ENCODE data around the gene CSNK1D. TPM values are rescaled to one million over a fixed set of nuclear protein-coding genes. Genes with fewer than 3 reads are reported as not detected.

Gene CSNK1D
- total RNA-seq, 2 experiments from 2014 or later = 277 to 286 TPM

DNA sequence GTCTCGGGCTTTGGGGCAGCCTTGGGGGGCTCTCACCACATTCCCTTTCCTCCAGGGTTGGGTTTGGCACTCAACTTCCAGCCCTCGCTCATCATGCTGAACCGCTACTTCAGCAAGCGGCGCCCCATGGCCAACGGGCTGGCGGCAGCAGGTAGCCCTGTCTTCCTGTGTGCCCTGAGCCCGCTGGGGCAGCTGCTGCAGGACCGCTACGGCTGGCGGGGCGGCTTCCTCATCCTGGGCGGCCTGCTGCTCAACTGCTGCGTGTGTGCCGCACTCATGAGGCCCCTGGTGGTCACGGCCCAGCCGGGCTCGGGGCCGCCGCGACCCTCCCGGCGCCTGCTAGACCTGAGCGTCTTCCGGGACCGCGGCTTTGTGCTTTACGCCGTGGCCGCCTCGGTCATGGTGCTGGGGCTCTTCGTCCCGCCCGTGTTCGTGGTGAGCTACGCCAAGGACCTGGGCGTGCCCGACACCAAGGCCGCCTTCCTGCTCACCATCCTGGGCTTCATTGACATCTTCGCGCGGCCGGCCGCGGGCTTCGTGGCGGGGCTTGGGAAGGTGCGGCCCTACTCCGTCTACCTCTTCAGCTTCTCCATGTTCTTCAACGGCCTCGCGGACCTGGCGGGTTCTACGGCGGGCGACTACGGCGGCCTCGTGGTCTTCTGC, 36.3 kb downstream of the CSNK1D start:
- Histone ChIP-seq H3K4me3 (ENCODE audit: low read length) (no peak overlapping the region), H3K27ac (ENCODE audit: low read depth in 1 of 2, low read length in 2 of 2) (no peak overlapping the region), H3K4me1 (ENCODE audit: insufficient read depth, low read length) (peaks cover 72% of the 10 kb centered on the region), H3K9me3 (ENCODE audit: control insufficient read depth in 1 of 2, insufficient read depth in 1 of 2, low read length in 2 of 2) (peaks cover 0 to 4% of the 10 kb centered on the region in 2 experiments), H3K27me3 (ENCODE audit: control insufficient read depth in 1 of 2, insufficient read depth in 2 of 2, low read length in 2 of 2) (no peaks in the 10 kb centered on the region), H3K36me3 (ENCODE audit: insufficient read depth, low read length) (peaks cover 12% of the 10 kb centered on the region)
- ChIA-PET POLR2A (interaction anchor here (1.0 to 2.4 kb wide), 4 partner anchors 37 to 96 kb away, joined by 3 to 10 read pairs (median 4); partner anchors contain the start of gene SECTM1), CTCF (interaction anchor here (1.1 to 2.3 kb wide), 3 partner anchors 31 to 63 kb away, joined by 3 to 11 read pairs (median 7); no protein-coding TSS in a partner anchor)
- H3K4me3 Mint-ChIP-seq = no peak overlapping the region
- TF ChIP-seq, protein P1, sequence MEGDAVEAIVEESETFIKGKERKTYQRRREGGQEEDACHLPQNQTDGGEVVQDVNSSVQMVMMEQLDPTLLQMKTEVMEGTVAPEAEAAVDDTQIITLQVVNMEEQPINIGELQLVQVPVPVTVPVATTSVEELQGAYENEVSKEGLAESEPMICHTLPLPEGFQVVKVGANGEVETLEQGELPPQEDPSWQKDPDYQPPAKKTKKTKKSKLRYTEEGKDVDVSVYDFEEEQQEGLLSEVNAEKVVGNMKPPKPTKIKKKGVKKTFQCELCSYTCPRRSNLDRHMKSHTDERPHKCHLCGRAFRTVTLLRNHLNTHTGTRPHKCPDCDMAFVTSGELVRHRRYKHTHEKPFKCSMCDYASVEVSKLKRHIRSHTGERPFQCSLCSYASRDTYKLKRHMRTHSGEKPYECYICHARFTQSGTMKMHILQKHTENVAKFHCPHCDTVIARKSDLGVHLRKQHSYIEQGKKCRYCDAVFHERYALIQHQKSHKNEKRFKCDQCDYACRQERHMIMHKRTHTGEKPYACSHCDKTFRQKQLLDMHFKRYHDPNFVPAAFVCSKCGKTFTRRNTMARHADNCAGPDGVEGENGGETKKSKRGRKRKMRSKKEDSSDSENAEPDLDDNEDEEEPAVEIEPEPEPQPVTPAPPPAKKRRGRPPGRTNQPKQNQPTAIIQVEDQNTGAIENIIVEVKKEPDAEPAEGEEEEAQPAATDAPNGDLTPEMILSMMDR (IDR thresholded peaks at IDR 0.05) = no peak
- H3K36me3 Mint-ChIP-seq (ENCODE audit: low read depth) = peaks cover 23% of the 10 kb centered on the region
- peak overlapping the region; percentile 30 for H3K27ac Mint-ChIP-seq
- ATAC-seq (ENCODE audit: poor library complexity) = no peak
- peaks cover 47% of the 10 kb centered on the region for H3K4me1 Mint-ChIP-seq (ENCODE audit: low read depth)
- H3K9me3 Mint-ChIP-seq = no peaks in the 10 kb centered on the region
- intact Hi-C loops (cut with DNase I, micrococcal nuclease) = loop anchor here (2.0 to 10.0 kb wide), 7 partner anchors 35 to 202 kb away; partner anchors contain the start of genes CSNK1D (in 1 of the 2), DCXR (in 1 of the 2) and RAC3 (in 1 of the 2)
- DNase-seq = peak in 4 of 14 experiments; percentile 21 to 61 (median 46)
- no peaks in the 10 kb centered on the region for H3K27me3 Mint-ChIP-seq

DNA sequence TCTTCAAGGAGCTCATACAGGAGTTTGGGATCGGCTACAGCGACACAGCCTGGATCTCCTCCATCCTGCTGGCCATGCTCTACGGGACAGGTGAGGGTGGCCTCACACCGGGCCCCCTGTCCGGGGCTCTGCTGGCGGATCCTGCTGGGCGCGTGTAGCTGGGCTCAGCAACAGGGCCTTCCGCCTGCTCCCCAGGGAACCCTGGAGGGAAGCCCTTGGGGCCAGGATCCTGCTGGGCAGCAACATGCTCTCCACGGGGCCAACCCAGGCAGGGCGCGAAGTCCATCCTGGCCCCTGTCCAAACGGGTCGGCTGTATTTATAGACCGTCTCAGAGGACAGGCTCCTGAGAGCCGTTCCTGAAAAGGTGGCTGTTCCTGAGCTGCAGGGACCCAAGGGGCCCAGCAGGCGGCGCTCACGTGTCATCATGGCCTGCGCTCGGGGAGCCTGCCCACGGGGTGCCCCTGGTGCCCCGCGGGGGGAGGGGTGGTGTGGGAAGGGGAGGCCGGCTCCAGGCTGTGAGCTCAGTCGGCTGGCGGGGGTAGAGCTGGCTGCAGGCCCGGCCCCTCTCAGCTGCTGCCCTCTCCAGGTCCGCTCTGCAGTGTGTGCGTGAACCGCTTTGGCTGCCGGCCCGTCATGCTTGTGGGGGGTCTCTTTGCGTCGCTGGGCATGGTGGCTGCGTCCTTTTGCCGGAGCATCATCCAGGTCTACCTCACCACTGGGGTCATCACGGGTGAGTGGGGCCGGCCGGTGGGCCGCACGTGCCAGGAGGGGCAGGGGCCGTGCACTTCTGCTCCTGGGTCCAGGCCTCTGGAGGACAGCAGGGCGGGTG, 37.1 kb downstream of the CSNK1D start:
- no peaks in the 10 kb centered on the region for H3K27me3 ChIP-seq (ENCODE audit: control insufficient read depth in 1 of 2, insufficient read depth in 2 of 2, low read length in 2 of 2)
- no peak overlapping the region for H3K4me3 ChIP-seq (ENCODE audit: low read length)
- peaks cover 9% of the 10 kb centered on the region for H3K36me3 ChIP-seq (ENCODE audit: insufficient read depth, low read length)
- ChIA-PET CTCF (interaction anchor here (0.6 to 2.3 kb wide), 15 partner anchors 21 to 206 kb away, joined by 3 to 14 read pairs (median 3); partner anchors contain the start of gene CD7), POLR2A (interaction anchor here (0.6 to 2.4 kb wide), 9 partner anchors 30 to 219 kb away, joined by 3 to 21 read pairs (median 4); partner anchors contain the start of genes DUS1L and SECTM1)
- intact Hi-C loops (cut with DNase I, micrococcal nuclease) = loop anchor here (1.0 to 10.0 kb wide), 8 partner anchors 34 to 202 kb away; partner anchors contain the start of genes CSNK1D (in 1 of the 2), DCXR (in 1 of the 2) and RAC3 (in 1 of the 2)
- H3K9me3 ChIP-seq (ENCODE audit: control insufficient read depth in 1 of 2, insufficient read depth in 1 of 2, low read length in 2 of 2) = peaks cover 0 to 4% of the 10 kb centered on the region in 2 experiments
- peak; percentile 48 for ATAC-seq (ENCODE audit: poor library complexity)
- no peak overlapping the region for H3K4me3 Mint-ChIP-seq
- peaks cover 40% of the 10 kb centered on the region for H3K4me1 Mint-ChIP-seq (ENCODE audit: low read depth)
- peak overlapping the region; percentile 56 for H3K27ac Mint-ChIP-seq
- peaks cover 14% of the 10 kb centered on the region for H3K36me3 Mint-ChIP-seq (ENCODE audit: low read depth)
- TF ChIP-seq, protein P1 (IDR thresholded peaks at IDR 0.05) = peak; percentile 84
- H3K9me3 Mint-ChIP-seq = no peaks in the 10 kb centered on the region
- no peaks in the 10 kb centered on the region for H3K27me3 Mint-ChIP-seq
- H3K27ac ChIP-seq (ENCODE audit: low read depth in 1 of 2, low read length in 2 of 2) = peak overlapping the region in 1 of 2 donors; percentile 32
- H3K4me1 ChIP-seq (ENCODE audit: insufficient read depth, low read length) = peaks cover 72% of the 10 kb centered on the region
- peak; percentile 57 to 87 (median 66) for DNase-seq

DNA sequence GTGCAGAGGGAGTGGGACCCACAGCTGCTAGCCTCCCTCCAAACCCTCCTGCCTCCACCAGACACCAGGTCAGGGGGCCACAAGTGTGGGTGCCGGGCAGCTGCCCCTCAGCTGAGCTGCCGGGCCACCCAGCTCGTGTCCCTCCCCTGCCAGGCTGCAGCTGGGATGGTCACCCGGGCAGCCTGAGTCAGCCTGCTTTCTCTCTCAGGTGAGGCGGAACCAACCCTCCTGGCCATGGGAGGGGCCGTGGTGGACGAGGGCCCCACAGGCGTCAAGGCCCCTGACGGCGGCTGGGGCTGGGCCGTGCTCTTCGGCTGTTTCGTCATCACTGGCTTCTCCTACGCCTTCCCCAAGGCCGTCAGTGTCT, 37.7 kb downstream of the CSNK1D start:
- ChIA-PET CTCF (interaction anchor here (0.6 to 2.3 kb wide), 14 partner anchors 20 to 205 kb away, joined by 3 to 14 read pairs (median 4); partner anchors contain the start of gene CD7), POLR2A (interaction anchor here (0.6 to 2.4 kb wide), 8 partner anchors 30 to 219 kb away, joined by 3 to 21 read pairs (median 6); partner anchors contain the start of gene DUS1L)
- Histone ChIP-seq H3K4me1 (ENCODE audit: insufficient read depth, low read length) (peaks cover 70% of the 10 kb centered on the region), H3K4me3 (ENCODE audit: low read length) (no peak overlapping the region), H3K36me3 (ENCODE audit: insufficient read depth, low read length) (peaks cover 7% of the 10 kb centered on the region), H3K27me3 (ENCODE audit: control insufficient read depth in 1 of 2, insufficient read depth in 2 of 2, low read length in 2 of 2) (no peaks in the 10 kb centered on the region), H3K27ac (ENCODE audit: low read depth in 1 of 2, low read length in 2 of 2) (no peak overlapping the region), H3K9me3 (ENCODE audit: control insufficient read depth in 1 of 2, insufficient read depth in 1 of 2, low read length in 2 of 2) (peaks cover 0 to 4% of the 10 kb centered on the region in 2 experiments)
- Mint-ChIP-seq H3K27me3 (no peaks in the 10 kb centered on the region), H3K27ac (peak overlapping the region; percentile 56), H3K4me3 (no peak overlapping the region), H3K4me1 (ENCODE audit: low read depth) (peaks cover 36% of the 10 kb centered on the region), H3K9me3 (no peaks in the 10 kb centered on the region), H3K36me3 (ENCODE audit: low read depth) (peaks cover 11% of the 10 kb centered on the region)
- intact Hi-C loops (cut with DNase I, micrococcal nuclease) = loop anchor here (1.0 to 10.0 kb wide), 8 partner anchors 33 to 201 kb away; partner anchors contain the start of genes CSNK1D (in 1 of the 2), DCXR (in 1 of the 2) and RAC3 (in 1 of the 2)
- DNase-seq (peak in 1 of 14 experiments; percentile 54), ATAC-seq (ENCODE audit: poor library complexity) (no peak)
- TF ChIP-seq, protein P1 (IDR thresholded peaks at IDR 0.05) = no peak
